Caco-2 (cell line): ENCODE data around the gene PARVB. TPM values are rescaled to one million over a fixed set of nuclear protein-coding genes. Genes with fewer than 3 reads are reported as not detected.

Source experiments
- BruUV-seq: library from RNA; stranded (reverse); fragments of 400-500 nt; replicated peaks from 2 replicates; lab custom pipeline; 2021; lab: Mats Ljungman, UMichigan
- CTCF ChIA-PET: fragments of 300-600 bp; sonication (Branson Sonifier 250); formaldehyde crosslinking; loops from one replicate; lab custom pipeline; 2022; ENCODE audit warnings: antibody characterized with exemption; lab: Charles Lee
- POLR2A ChIA-PET: fragments of 300-600 bp; sonication (Branson Sonifier 250); formaldehyde crosslinking; loops from one replicate; lab custom pipeline; 2022; ENCODE audit warnings: antibody characterized with exemption; lab: Charles Lee
- DNase-seq, 2 experiments: peaks; one replicate each; pipeline versions ENCODE4 v3.0.0 to v3.0.0-alpha.2; 2020 to 2022
- H3K27me3 ChIP-seq: replicated peaks from 2 replicates; pipeline ENCODE4 v1.6.0; 2011; ENCODE audit warnings: low read length; ENCODE audit not compliant: control insufficient read depth, insufficient read depth
- H3K36me3 ChIP-seq: 2 replicates; pipeline ENCODE4 v1.5.1; 2011; ENCODE audit warnings: low read length; ENCODE audit not compliant: control insufficient read depth, insufficient read depth
- H3K4me1 ChIP-seq: fragments of 250-450 bp; sonication (Bioruptor Pico); 2 replicates; pipeline ENCODE4 v1.5.1; 2020; ENCODE audit warnings: mild to moderate bottlenecking
- H3K4me3 ChIP-seq: 2 replicates; pipeline ENCODE4 v1.5.1; 2011; ENCODE audit warnings: low read depth, mild to moderate bottlenecking, control low read depth, low read length
- H3K9me3 ChIP-seq: fragments of 250-450 bp; sonication (Bioruptor Pico); 2 replicates; pipeline ENCODE4 v1.5.1; 2020; ENCODE audit warnings: mild to moderate bottlenecking, moderate library complexity
- H3K27ac Mint-ChIP-seq: one replicate; pipeline ENCODE4 v1.8.0; 2022; ENCODE audit warnings: mixed read lengths; ENCODE audit not compliant: unreplicated experiment
- H3K27me3 Mint-ChIP-seq: one replicate; pipeline ENCODE4 v1.8.0; 2022; ENCODE audit warnings: mixed read lengths; ENCODE audit not compliant: insufficient read depth, unreplicated experiment
- H3K36me3 Mint-ChIP-seq: one replicate; pipeline ENCODE4 v1.8.0; 2022; ENCODE audit warnings: mild to moderate bottlenecking, mixed read lengths; ENCODE audit not compliant: insufficient read depth, unreplicated experiment
- H3K4me1 Mint-ChIP-seq: one replicate; pipeline ENCODE4 v1.8.0; 2022; ENCODE audit warnings: low read depth, mixed read lengths; ENCODE audit not compliant: unreplicated experiment
- H3K4me3 Mint-ChIP-seq: one replicate; pipeline ENCODE4 v1.8.0; 2022; ENCODE audit warnings: mild to moderate bottlenecking, moderate library complexity, mixed read lengths; ENCODE audit not compliant: unreplicated experiment
- H3K9me3 Mint-ChIP-seq: one replicate; pipeline ENCODE4 v1.8.0; 2022; ENCODE audit warnings: mixed read lengths; ENCODE audit not compliant: unreplicated experiment
- intact Hi-C: fragments of 100-400 bp; cut with micrococcal nuclease; formaldehyde crosslinking; loops from one replicate; pipeline ENCODE4 v1.10.0; 2022; ENCODE audit not compliant: unreplicated experiment
- total RNA-seq: library from RNA; stranded (reverse); gene quantifications from 2 replicates; pipeline ENCODE4 v1.2.3, GENCODE V29; 2022
- TF ChIP-seq, protein P1 (sequence below), 2 experiments: fragments of 200-600 bp in 1 of 2; IDR thresholded peaks; 1 replicate in 1 of 2; 2 replicates in 1 of 2; pipeline versions ENCODE4 v1.5.1 to v1.8.0; 2011 to 2022; ENCODE audit warnings: antibody characterized with exemption in 1 of 2, control low read depth in 1 of 2, inconsistent platforms in 1 of 2, low read depth in 1 of 2, low read length in 1 of 2, mild to moderate bottlenecking in 1 of 2, moderate library complexity in 1 of 2; ENCODE audit not compliant: insufficient read depth in 1 of 2, severe bottlenecking in 1 of 2, unreplicated experiment in 1 of 2

Gene PARVB
- total RNA-seq, 1 experiment from 2014 or later: 28.8 TPM

DNA sequence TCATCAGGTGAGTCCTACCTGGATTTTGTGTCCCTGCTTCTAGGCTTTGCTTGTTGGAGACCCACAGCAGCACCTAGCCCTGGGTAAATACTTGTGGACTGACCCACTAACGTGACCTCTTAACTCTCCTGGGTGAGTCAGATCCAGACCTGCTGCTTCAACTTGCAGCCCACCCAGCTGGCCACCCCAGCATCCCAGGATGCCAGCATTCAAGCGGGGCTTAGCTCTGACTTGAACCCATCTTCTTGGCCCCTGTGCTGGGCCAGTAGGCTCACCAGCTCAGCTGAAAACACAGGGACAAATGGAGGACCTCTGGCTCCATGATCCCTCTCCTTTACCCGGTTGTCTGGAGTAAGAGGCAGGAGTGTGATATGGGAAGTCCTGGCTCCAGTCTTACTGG lies 190.1 kb downstream of the PARVB start:
- Mint-ChIP-seq H3K27me3 (peaks cover 16% of the 10 kb centered on the region), H3K4me1 (no peaks in the 10 kb centered on the region), H3K27ac (no peak overlapping the region), H3K36me3 (no peaks in the 10 kb centered on the region), H3K9me3 (peaks cover 9% of the 10 kb centered on the region), H3K4me3 (no peak overlapping the region)
- CTCF ChIA-PET: no interaction called here
- H3K27me3 ChIP-seq: no peaks in the 10 kb centered on the region
- TF ChIP-seq, protein P1, sequence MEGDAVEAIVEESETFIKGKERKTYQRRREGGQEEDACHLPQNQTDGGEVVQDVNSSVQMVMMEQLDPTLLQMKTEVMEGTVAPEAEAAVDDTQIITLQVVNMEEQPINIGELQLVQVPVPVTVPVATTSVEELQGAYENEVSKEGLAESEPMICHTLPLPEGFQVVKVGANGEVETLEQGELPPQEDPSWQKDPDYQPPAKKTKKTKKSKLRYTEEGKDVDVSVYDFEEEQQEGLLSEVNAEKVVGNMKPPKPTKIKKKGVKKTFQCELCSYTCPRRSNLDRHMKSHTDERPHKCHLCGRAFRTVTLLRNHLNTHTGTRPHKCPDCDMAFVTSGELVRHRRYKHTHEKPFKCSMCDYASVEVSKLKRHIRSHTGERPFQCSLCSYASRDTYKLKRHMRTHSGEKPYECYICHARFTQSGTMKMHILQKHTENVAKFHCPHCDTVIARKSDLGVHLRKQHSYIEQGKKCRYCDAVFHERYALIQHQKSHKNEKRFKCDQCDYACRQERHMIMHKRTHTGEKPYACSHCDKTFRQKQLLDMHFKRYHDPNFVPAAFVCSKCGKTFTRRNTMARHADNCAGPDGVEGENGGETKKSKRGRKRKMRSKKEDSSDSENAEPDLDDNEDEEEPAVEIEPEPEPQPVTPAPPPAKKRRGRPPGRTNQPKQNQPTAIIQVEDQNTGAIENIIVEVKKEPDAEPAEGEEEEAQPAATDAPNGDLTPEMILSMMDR (IDR thresholded peaks at IDR 0.05; ENCODE audit: insufficient read depth in 1 of 2, low read depth in 1 of 2, low read length in 1 of 2, severe bottlenecking in 1 of 2, unreplicated experiment in 1 of 2): no peak
- DNase-seq: no peak
- BruUV-seq: no TSS peak
- H3K36me3 ChIP-seq: no peaks in the 10 kb centered on the region
- no peak overlapping the region for H3K4me3 ChIP-seq
- no peaks in the 10 kb centered on the region for H3K9me3 ChIP-seq
- POLR2A ChIA-PET: no interaction called here
- intact Hi-C loops: no loop called here
- H3K4me1 ChIP-seq: no peaks in the 10 kb centered on the region

- no peaks in the 10 kb centered on the region for H3K4me1 ChIP-seq
- H3K27me3 ChIP-seq: no peaks in the 10 kb centered on the region
- peaks cover 3% of the 10 kb centered on the region for H3K9me3 Mint-ChIP-seq
- peaks cover 13% of the 10 kb centered on the region for H3K27me3 Mint-ChIP-seq
- no peak overlapping the region for H3K27ac Mint-ChIP-seq
- no TSS peak for BruUV-seq
- H3K4me3 Mint-ChIP-seq: no peak overlapping the region
- POLR2A ChIA-PET: no interaction called here
- H3K4me3 ChIP-seq: no peak overlapping the region
- H3K4me1 Mint-ChIP-seq: no peaks in the 10 kb centered on the region
- TF ChIP-seq, protein P1 (IDR thresholded peaks at IDR 0.05; ENCODE audit: insufficient read depth in 1 of 2, low read depth in 1 of 2, low read length in 1 of 2, severe bottlenecking in 1 of 2, unreplicated experiment in 1 of 2): no peak
- DNase-seq: no peak
- H3K36me3 Mint-ChIP-seq: no peaks in the 10 kb centered on the region
- intact Hi-C loops: no loop called here
- no peaks in the 10 kb centered on the region for H3K36me3 ChIP-seq
- H3K9me3 ChIP-seq: no peaks in the 10 kb centered on the region
- CTCF ChIA-PET: no interaction called here
These were observed 190.7 kb downstream of the PARVB start for GRCh38 chr22:44214764-44215163.

GRCh38 chr22:44215287-44215686 lies 191.2 kb downstream of the PARVB start:
- no peaks in the 10 kb centered on the region for H3K36me3 Mint-ChIP-seq
- POLR2A ChIA-PET: no interaction called here
- no peak overlapping the region for H3K27ac Mint-ChIP-seq
- BruUV-seq: no TSS peak
- H3K36me3 ChIP-seq: no peaks in the 10 kb centered on the region
- no peak for DNase-seq
- no peak overlapping the region for H3K4me3 Mint-ChIP-seq
- H3K9me3 ChIP-seq: no peaks in the 10 kb centered on the region
- peaks cover 10% of the 10 kb centered on the region for H3K27me3 Mint-ChIP-seq
- CTCF ChIA-PET: no interaction called here
- intact Hi-C loops: no loop called here
- H3K9me3 Mint-ChIP-seq: no peaks in the 10 kb centered on the region
- no peaks in the 10 kb centered on the region for H3K27me3 ChIP-seq
- H3K4me1 Mint-ChIP-seq: no peaks in the 10 kb centered on the region
- H3K4me1 ChIP-seq: no peaks in the 10 kb centered on the region
- TF ChIP-seq, protein P1 (IDR thresholded peaks at IDR 0.05; ENCODE audit: insufficient read depth in 1 of 2, low read depth in 1 of 2, low read length in 1 of 2, severe bottlenecking in 1 of 2, unreplicated experiment in 1 of 2): no peak
- H3K4me3 ChIP-seq: no peak overlapping the region
